22Rv1 (cell line): ENCODE data around the gene NFIL3.

Experiments
- H3K27ac ChIP-seq: fragments of 450-650 bp; 2 replicates; pipeline ENCODE4 v1.5.1; 2017
- CTCF ChIP-seq: fragments of 450-650 bp; IDR thresholded peaks from 2 replicates; pipeline ENCODE4 v1.5.1; 2017; ENCODE audit warnings: mild to moderate bottlenecking
- ZFX ChIP-seq: fragments of 450-650 bp; IDR thresholded peaks from 2 replicates; pipeline ENCODE4 v1.6.1; 2017; ENCODE audit warnings: antibody characterized with exemption, borderline replicate concordance

NFIL3 gene

GRCh38 chr9:91361291-91362050 is 62.2 kb downstream of the NFIL3 start, which contains the start of gene AUH:
AUH (minus strand) TSS chr9:91361918; CDS start chr9:91361889, 29 bp downstream.
- TF ChIP-seq CTCF (no peak), ZFX (no peak)
- peak within 1 kb of the TSS; percentile 66 for H3K27ac ChIP-seq

- no peak for TF ChIP-seq ZFX
- TF ChIP-seq CTCF, result no peak
- peak overlapping the region; percentile 66 for H3K27ac ChIP-seq
Measured at GRCh38 chr9:91360551-91361290, 62.9 kb downstream of the NFIL3 start.

- H3K27ac ChIP-seq, result no peak overlapping the region
- TF ChIP-seq CTCF (no peak), ZFX (no peak)
Measured at GRCh38 chr9:91359734-91360470, 63.7 kb downstream of the NFIL3 start.

GRCh38 chr9:91359083-91359482 is 64.5 kb downstream of the NFIL3 start:
- no peak overlapping the region for H3K27ac ChIP-seq
- TF ChIP-seq ZFX (no peak), CTCF (no peak)
